Esophagus muscularis mucosa (tissue), 3 donors: Measurements from ENCODE around the gene SAMD4B.

ENCODE experiments used
- CTCF ChIP-seq, 3 experiments: fragments of 200-600 bp in 2 of 3; fragments of 450-650 bp in 1 of 3; sonication (generic) in 2 of 3; IDR thresholded peaks; one replicate each; pipeline ENCODE4 v1.5.1; 2017 to 2019; ENCODE audit warnings: antibody characterized with exemption in 3 of 3, mild to moderate bottlenecking in 2 of 3, moderate library complexity in 1 of 3
- POLR2A ChIP-seq: fragments of 450-650 bp; IDR thresholded peaks from one replicate; pipeline ENCODE4 v1.6.1; 2017; ENCODE audit warnings: antibody characterized with exemption, moderate library complexity, mild to moderate bottlenecking, low read depth

DNA sequence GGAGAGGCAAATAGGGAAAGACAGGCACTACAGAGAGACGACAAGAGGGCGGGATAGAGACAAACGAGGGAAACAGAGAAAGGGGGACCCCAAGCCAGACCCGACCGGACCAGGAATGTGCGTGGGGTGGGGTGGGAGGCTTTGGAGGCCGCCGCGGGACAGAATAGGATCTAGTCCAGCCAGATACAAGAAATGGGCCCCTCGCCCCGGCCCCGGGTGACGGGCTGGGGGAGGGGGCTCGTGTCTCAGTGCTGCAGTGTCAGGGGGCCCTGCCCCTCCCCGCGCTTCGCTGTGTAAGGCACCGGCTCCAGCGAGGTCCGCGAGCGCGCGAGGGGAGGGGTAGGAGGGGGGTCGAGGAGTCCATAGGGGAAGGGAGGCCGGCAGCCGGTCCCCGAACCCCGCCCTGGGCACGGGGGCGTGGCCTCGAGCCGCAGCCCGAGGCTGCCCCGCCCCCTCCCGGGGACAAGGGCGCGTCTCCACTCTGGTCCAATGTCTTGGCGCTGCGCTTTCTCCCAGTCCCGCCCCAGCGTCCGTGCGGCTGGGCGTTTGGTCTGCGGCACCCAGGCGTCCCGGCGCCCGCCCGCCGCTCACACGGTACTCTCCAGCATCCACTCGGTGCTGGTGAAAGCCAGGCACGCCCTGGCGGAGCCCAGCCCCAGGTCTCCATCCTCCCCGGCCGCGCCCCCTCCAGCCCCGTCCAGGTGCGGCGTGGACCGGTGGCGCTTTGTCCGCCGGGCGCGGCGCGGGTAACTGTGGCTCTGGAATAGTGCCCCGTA lies 35.0 kb upstream of the SAMD4B start:
- TF ChIP-seq POLR2A (no peak), CTCF (IDR thresholded peaks at IDR 0.05) (no peak)
